GM06990 (cell line): Measurements from ENCODE around the gene SKI.
A peak's percentile ranks its signal among the peaks of the same experiment; 100 is the strongest.

Source experiments
- DNase-seq: peaks from one replicate; pipeline ENCODE4 v3.0.0-alpha.2; 2011; ENCODE audit not compliant: insufficient read length; ENCODE audit errors: extremely low read depth
- H3K27me3 ChIP-seq: replicated peaks from 2 replicates; pipeline ENCODE4 v1.6.0; 2011; ENCODE audit warnings: low read length; ENCODE audit not compliant: control insufficient read depth, insufficient read depth
- H3K36me3 ChIP-seq: 2 replicates; pipeline ENCODE4 v1.5.1; 2011; ENCODE audit warnings: low read length; ENCODE audit not compliant: control insufficient read depth, insufficient read depth
- H3K4me3 ChIP-seq: replicated peaks from 2 replicates; pipeline ENCODE4 v1.5.1; 2011; ENCODE audit warnings: low read depth, mild to moderate bottlenecking, control low read depth, low read length
- CTCF ChIP-seq: IDR thresholded peaks from 2 replicates; pipeline ENCODE4 v1.5.1; 2011; ENCODE audit warnings: low read length, control low read depth, mild to moderate bottlenecking, inconsistent platforms; ENCODE audit not compliant: insufficient read depth, poor library complexity, severe bottlenecking

The SKI gene

GRCh38 chr1:2190491-2190976 is 37.6 kb upstream of the SKI start:
- TF ChIP-seq CTCF, result no peak

GRCh38 chr1:2192031-2192995 is 35.8 kb upstream of the SKI start:
- Histone ChIP-seq H3K4me3 (no peak overlapping the region), H3K27me3 (no peaks in the 10 kb centered on the region), H3K36me3 (no peaks in the 10 kb centered on the region; the same call in 1 of the 2 replicates)
- DNase-seq, result no peak
- no peak for TF ChIP-seq CTCF

More at GRCh38 chr1:2190491-2190976, 37.6 kb upstream of the SKI start:
- H3K4me3 ChIP-seq, result no peak overlapping the region; the same call in 1 of the 2 replicates
- H3K36me3 ChIP-seq, result no peaks in the 10 kb centered on the region; the same call in 1 of the 2 replicates
- H3K27me3 ChIP-seq, result no peaks in the 10 kb centered on the region
- no peak for DNase-seq

GRCh38 chr1:2193514-2194281 is 34.4 kb upstream of the SKI start:
- H3K36me3 ChIP-seq, result no peaks in the 10 kb centered on the region; the same call in 1 of the 2 replicates
- DNase-seq, result no peak
- H3K27me3 ChIP-seq, result no peaks in the 10 kb centered on the region
- TF ChIP-seq CTCF, result no peak
- H3K4me3 ChIP-seq, result peak overlapping the region; percentile 65

GRCh38 chr1:2194319-2194897 is 33.7 kb upstream of the SKI start, which contains the start of gene FAAP20:
Gene FAAP20 (minus strand): TSS chr1:2194772. CDS start chr1:2194749, 23 bp downstream.
- no peak for TF ChIP-seq CTCF
- no peaks in the 10 kb centered on the region for H3K27me3 ChIP-seq
- no peaks in the 10 kb centered on the region; the same call in 1 of the 2 replicates for H3K36me3 ChIP-seq
- no peak for DNase-seq
- H3K4me3 ChIP-seq, result peak within 1 kb of the TSS; percentile 70

- no peaks in the 10 kb centered on the region; the same call in 1 of the 2 replicates for H3K36me3 ChIP-seq
- peak; percentile 88 for DNase-seq
- TF ChIP-seq CTCF, result peak; percentile 98
- H3K27me3 ChIP-seq, result no peaks in the 10 kb centered on the region
- peak overlapping the region; percentile 70 for H3K4me3 ChIP-seq
Measured at GRCh38 chr1:2194898-2195673, 33.0 kb upstream of the SKI start.
